ENCODE data around the gene LRRK1.

The LRRK1 gene

GRCh38 chr15:100893261-100893963, 25.7 kb upstream of the LRRK1 start:
- no peak for DNase-seq

- DNase-seq, result no peak
These were observed 25.2 kb upstream of the LRRK1 start for GRCh38 chr15:100893964-100894295.

GRCh38 chr15:100895721-100896120, 23.4 kb upstream of the LRRK1 start:
- no peak for DNase-seq

- DNase-seq, result no peak
These were observed 21.7 kb upstream of the LRRK1 start for GRCh38 chr15:100897221-100898151.

GRCh38 chr15:100898152-100898490, 21.0 kb upstream of the LRRK1 start:
- DNase-seq, result no peak

GRCh38 chr15:100898661-100899462, 20.3 kb upstream of the LRRK1 start:
- no peak for DNase-seq

- DNase-seq, result no peak
These were observed 19.6 kb upstream of the LRRK1 start for GRCh38 chr15:100899601-100900000.

GRCh38 chr15:100900136-100900794, 18.9 kb upstream of the LRRK1 start:
- DNase-seq, result no peak

GRCh38 chr15:100900795-100901169, 18.4 kb upstream of the LRRK1 start:
- no peak for DNase-seq

GRCh38 chr15:100901296-100901695, 17.9 kb upstream of the LRRK1 start:
- DNase-seq, result no peak

- no peak for DNase-seq
These were observed 17.3 kb upstream of the LRRK1 start for GRCh38 chr15:100901702-100902435.

- DNase-seq, result no peak
These were observed 16.6 kb upstream of the LRRK1 start for GRCh38 chr15:100902436-100903167.

- DNase-seq, result no peak
These were observed 16.0 kb upstream of the LRRK1 start for GRCh38 chr15:100903168-100903554.

GRCh38 chr15:100905850-100906249, 13.3 kb upstream of the LRRK1 start:
- DNase-seq, result no peak

GRCh38 chr15:100908466-100908865, 10.7 kb upstream of the LRRK1 start:
- no peak for DNase-seq

- no peak for DNase-seq
These were observed 9.6 kb upstream of the LRRK1 start for GRCh38 chr15:100909565-100909964.

- DNase-seq, result no peak
These were observed 8.9 kb upstream of the LRRK1 start for GRCh38 chr15:100909989-100910955.

- no peak for DNase-seq
These were observed 8.1 kb upstream of the LRRK1 start for GRCh38 chr15:100911086-100911485.

- no peak for DNase-seq
These were observed 5.2 kb upstream of the LRRK1 start for GRCh38 chr15:100913961-100914360.

GRCh38 chr15:100914876-100915275, 4.3 kb upstream of the LRRK1 start:
- no peak for DNase-seq
